HG02943 (cell line): ENCODE data around the gene TFCP2.
"Not testable (repeated sequence)": the region's sequence is repeated elsewhere in the genome, so short reads cannot be mapped to it uniquely, and the experiment has no call there.

ENCODE experiments used
- ATAC-seq: cut with Tn5 transposase; IDR thresholded peaks from one replicate; pipeline ENCODE4 v1.9.1; 2021; ENCODE audit warnings: mild to moderate bottlenecking, low read depth, moderate library complexity; ENCODE audit not compliant: unreplicated experiment

The TFCP2 gene

GRCh38 chr12:51086933-51087332, 86.0 kb downstream of the TFCP2 start:
- no peak for ATAC-seq

GRCh38 chr12:51085757-51086156, 87.2 kb downstream of the TFCP2 start:
- no peak for ATAC-seq

DNA sequence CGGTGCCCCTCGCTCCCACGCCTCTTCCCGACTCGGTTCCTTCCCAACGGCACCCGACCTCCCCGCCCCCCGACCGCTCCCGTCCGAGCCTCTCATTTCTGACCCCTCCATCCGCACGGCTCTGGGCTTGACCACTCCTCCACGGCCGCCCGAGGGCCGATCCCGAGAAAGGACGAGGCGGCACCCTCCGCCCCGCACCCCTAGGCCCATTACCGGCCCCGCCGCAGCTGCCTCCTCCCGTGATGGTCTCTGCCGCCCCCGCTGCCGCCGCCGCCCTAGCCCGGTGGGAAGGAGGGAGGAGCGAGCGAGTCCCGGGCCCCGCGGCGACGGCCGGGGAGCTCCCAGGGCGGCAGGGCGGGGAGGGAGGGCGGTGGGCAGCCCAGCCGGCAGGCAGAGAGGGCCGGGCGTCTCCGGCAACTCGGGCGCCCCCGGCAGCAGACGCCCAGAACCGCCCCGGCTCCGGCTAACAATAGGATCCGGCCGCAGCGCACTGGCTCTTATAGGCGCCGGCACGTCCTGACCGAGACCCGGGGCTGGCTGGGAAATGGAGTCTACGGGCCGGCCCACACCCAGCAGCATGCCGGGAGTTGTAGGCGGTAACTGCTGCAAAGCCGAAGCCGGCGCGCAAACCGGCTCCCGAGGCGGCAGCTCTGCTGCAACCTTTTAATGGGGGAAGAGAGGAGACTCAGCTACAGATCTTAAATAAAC, 89.7 kb downstream of the TFCP2 start, which contains the start of gene CSRNP2:
TSS of gene CSRNP2 (minus strand) at position 471 of the 708 bp plus-strand sequence. CDS start 7,035 bp downstream, outside the sequence.
- peak; percentile 88 for ATAC-seq

- ATAC-seq, result no peak
Observed at GRCh38 chr12:51082561-51083125, 90.3 kb downstream of the TFCP2 start.

- no peak for ATAC-seq
Observed at GRCh38 chr12:51081421-51081820, 91.5 kb downstream of the TFCP2 start.

DNA sequence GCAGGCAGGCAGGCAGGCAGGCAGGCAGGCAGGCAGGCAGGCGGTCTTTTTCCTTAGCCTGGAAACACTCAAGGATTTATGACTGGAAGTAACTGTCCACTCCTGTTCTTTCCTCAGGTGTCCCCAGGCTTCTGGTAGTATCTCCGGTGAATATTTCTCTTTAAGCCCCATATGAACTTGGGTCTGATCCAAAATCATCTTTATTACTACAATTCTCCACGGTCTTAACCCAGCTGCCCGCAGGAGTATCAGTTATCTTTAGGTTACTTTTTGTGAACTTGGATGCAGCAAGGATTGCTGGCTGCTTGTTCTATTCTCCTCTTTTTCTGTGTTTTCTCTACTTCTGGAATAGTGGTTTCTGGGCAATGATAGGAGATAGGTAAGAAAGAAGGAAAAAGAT, 92.8 kb downstream of the TFCP2 start:
- no peak for ATAC-seq

GRCh38 chr12:51078866-51079265, 94.1 kb downstream of the TFCP2 start:
- not testable (repeated sequence) for ATAC-seq

- not testable (repeated sequence) for ATAC-seq
Observed at GRCh38 chr12:51078346-51078745, 94.6 kb downstream of the TFCP2 start.

DNA sequence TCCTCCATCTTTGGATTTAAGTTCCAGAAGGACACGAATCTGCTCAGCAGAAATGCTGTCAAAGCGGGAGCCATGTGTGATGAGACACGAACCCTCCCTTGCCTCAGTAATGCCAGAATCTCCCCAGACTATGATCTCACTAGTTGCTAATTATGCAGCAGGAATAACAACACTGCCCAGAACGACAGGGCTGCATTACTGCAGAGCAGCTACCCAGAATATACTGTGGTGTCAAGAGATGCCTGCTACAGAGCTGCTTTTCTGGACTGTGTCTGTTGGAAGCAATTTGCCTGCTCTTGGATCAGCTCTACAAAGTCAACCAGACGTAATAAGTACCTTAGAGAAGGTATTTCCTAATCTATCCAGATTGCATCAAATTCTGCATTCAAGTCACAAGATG, 95.0 kb downstream of the TFCP2 start:
- ATAC-seq, result no peak

- ATAC-seq, result no peak
Observed at GRCh38 chr12:51076236-51076930, 96.6 kb downstream of the TFCP2 start.

GRCh38 chr12:51075390-51075789, 97.5 kb downstream of the TFCP2 start:
- no peak for ATAC-seq

DNA sequence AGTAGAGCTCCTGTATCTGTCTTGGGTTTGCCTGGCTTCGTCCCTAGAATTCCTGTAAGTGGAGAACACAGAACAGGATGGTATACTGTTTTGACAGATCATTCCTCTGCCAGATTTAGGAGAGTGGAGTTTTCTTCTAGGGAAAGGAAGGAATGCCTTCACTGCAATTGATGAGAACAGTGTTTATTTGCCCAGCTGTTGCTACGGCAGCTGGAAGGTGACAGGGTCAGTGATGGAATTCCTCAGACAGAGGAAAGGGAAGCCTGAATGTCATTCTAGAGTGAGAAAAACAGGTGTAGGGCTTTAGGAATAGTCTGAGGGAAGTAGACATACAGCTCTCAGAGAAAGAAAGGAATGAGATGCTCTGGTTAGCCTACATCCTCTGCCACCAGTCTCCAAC, 101.3 kb downstream of the TFCP2 start:
- no peak for ATAC-seq

DNA sequence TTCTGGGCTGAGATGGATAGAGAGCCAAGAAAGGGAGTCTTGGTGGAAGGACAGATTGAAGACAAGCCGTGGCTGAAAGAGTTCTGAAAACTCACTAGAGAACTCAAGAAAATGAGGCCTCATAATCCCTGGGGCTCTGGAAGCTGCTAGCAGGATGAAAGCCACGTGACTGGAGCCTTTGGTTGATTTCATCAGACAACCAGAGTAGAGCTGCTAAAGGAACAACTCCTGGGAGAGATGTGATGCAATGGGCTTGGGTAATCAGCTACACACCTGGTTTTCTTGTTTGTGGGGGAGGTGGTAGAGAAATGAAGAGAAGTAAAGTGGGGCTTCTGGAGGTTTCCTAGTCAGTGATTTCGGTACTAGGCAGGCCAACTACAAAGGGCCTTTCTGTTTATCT, 102.9 kb downstream of the TFCP2 start:
- ATAC-seq, result no peak

DNA sequence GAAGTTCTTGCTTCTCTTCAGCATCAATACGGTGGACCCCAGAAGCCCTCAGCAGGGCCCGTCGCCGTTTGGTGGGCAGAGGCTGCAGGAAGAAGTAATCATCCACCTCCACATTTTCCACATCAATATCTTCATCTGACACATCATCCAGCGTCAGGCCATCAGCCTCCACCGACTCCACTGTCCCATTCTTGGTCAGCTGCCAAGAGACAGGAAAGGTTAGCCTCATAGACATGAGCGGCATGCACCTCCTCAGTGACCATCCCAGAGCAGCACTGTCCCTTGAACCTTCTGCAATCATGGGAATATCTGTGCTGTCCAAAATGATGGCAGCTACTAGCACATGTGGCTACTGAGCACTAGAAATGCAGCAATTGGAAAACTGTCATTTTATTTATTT, 105.2 kb downstream of the TFCP2 start:
- ATAC-seq, result no peak

- no peak for ATAC-seq
Observed at GRCh38 chr12:51067229-51067628, 105.7 kb downstream of the TFCP2 start.

- ATAC-seq, result no peak
Observed at GRCh38 chr12:51065530-51065929, 107.4 kb downstream of the TFCP2 start.

GRCh38 chr12:51062631-51063397, 110.1 kb downstream of the TFCP2 start:
- ATAC-seq, result no peak

DNA sequence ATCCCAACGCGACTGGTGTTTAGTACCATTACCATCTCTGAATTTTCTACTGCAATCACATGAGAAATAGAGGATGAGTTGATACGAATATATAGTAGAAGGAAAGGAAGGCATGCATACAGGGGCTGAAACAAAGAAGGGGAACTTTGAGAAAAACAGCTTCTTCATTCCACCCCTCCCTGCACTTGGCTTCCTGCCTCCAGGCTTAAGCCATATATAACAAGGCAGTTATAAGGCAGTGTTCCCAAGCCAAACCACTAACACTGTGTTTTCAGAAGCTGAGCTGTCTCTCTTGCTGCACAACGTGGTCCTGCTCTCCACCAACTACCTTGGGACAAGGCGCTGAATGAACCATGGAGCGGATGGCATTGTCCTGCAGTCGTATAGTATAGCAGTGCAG, 113.8 kb downstream of the TFCP2 start:
- ATAC-seq, result no peak

DNA sequence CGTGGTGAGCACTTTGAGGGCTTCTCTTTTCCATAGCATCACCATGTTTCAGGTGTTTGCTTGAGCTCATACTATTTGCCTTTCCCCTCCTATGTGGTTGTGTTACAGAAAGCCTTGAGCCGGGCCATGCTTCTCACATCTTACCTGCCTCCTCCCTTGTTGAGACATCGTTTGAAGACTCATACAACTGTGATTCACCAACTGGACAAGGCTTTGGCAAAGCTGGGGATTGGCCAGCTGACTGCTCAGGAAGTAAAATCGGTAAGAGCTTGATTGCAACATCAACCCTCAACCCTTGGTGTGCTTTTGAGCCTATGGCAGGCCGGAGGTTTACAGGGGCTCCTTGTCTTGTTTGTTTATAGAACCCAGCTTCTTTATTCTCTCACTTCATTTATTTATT, 116.7 kb downstream of the TFCP2 start:
- ATAC-seq, result no peak

DNA sequence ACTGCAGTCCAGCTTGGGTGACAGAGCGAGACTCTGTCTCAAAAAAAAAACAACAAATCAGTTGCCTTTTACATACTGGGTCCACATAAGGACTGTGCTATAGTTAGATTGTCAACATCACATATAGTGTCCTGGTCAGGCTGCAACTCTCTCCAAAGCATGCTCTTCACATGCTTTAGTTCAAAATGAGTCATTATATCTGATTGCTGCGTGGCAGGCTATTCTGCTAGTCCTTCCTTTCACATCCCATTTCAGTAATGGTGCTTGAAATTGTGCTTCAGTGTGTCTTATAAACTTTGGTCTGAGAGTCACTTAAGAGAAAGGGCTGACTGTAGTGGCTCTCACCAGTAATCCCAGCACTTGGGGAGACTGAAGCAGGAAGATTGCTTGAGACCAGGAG, 117.9 kb downstream of the TFCP2 start:
- ATAC-seq, result no peak

DNA sequence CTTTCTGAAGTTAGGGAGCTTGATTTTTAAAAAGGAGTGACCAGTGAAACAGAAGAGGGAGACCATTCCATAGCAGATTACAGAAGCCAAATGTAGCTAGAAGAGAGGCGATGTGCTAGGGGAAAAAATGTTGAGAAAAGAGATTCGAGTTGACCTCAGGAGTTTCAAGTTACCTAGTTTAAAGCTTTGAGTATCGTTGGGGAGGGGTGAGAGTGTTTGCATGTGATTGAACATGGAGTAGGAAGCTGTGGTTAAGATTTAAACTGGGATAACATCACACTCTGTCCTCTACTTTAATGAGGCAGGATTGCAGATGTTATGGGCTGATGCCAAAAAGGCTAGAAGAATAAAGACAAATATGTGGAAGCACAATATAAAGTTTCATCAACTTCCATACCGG, 121.1 kb downstream of the TFCP2 start:
- ATAC-seq, result no peak
